Inflammatory macrophage treated with lipopolysaccharide for 4 hours (primary cell): ENCODE measurements around the gene FBXL16.

Experiments used
- DNase-seq: peaks from one replicate; pipeline ENCODE4 v3.0.0-alpha.2; 2020

The FBXL16 gene

GRCh38 chr16:689175-689897 is 16.3 kb downstream of the FBXL16 start:
- no peak for DNase-seq

GRCh38 chr16:687499-687898 is 18.1 kb downstream of the FBXL16 start:
- DNase-seq: no peak

- DNase-seq: no peak
Observed at GRCh38 chr16:686459-687260, 18.9 kb downstream of the FBXL16 start.

GRCh38 chr16:685967-686366 is 19.6 kb downstream of the FBXL16 start:
- peak; percentile 42 for DNase-seq

GRCh38 chr16:684961-685696 is 20.5 kb downstream of the FBXL16 start:
- DNase-seq: no peak

- peak; percentile 96 for DNase-seq
Observed at GRCh38 chr16:684071-684794, 21.4 kb downstream of the FBXL16 start, which contains the start of gene JMJD8. Gene JMJD8, minus strand, starts transcription at chr16:684334. Its CDS starts 15 bp downstream, at chr16:684319.

GRCh38 chr16:683396-684070 is 22.1 kb downstream of the FBXL16 start:
- no peak for DNase-seq

GRCh38 chr16:682493-683395 is 22.9 kb downstream of the FBXL16 start:
- DNase-seq: no peak

- DNase-seq: no peak
Observed at GRCh38 chr16:681746-682427, 23.7 kb downstream of the FBXL16 start.

- DNase-seq: peak; percentile 50
Observed at GRCh38 chr16:680967-681745, 24.4 kb downstream of the FBXL16 start.

GRCh38 chr16:680625-680945 is 25.0 kb downstream of the FBXL16 start:
- DNase-seq: no peak

GRCh38 chr16:679814-680624 is 25.6 kb downstream of the FBXL16 start, which contains the start of gene STUB1:
Gene STUB1, plus strand, starts transcription at chr16:680410. Its CDS starts 116 bp downstream, at chr16:680526.
- DNase-seq: peak; percentile 89

GRCh38 chr16:678858-679813 is 26.5 kb downstream of the FBXL16 start:
- DNase-seq: peak; percentile 55

- no peak for DNase-seq
Observed at GRCh38 chr16:678209-678857, 27.3 kb downstream of the FBXL16 start.

- no peak for DNase-seq
Observed at GRCh38 chr16:677316-678190, 28.0 kb downstream of the FBXL16 start.

- no peak for DNase-seq
Observed at GRCh38 chr16:676913-677312, 28.7 kb downstream of the FBXL16 start.
